HepG2 (cell line): ENCODE results near the gene HS6ST1. TPM values are rescaled to one million over a fixed set of nuclear protein-coding genes. Genes with fewer than 3 reads are reported as not detected.

Source experiments
- ATAC-seq: fragments of 200-7000 bp; cut with Tn5 transposase; 3 replicates; pipeline ENCODE4 v1.9.1; 2020; ENCODE audit warnings: mild to moderate bottlenecking, moderate library complexity
- BruUV-seq: library from RNA; stranded (reverse); fragments of 400-500 nt; replicated peaks from 2 replicates; lab custom pipeline; 2021; lab: Mats Ljungman, UMichigan
- CTCF ChIA-PET: fragments of 300-600 bp; formaldehyde crosslinking; extraction: SDS; loops from one replicate; lab custom pipeline; 2021; ENCODE audit warnings: low total read pairs, inconsistent platforms, low intra/inter-chr PET ratio; lab: Yijun Ruan, JAX
- POLR2A ChIA-PET: fragments of 350-600 bp; sonication (Branson Sonifier 250); formaldehyde crosslinking; loops from one replicate; lab custom pipeline; 2020; ENCODE audit warnings: antibody characterized with exemption, inconsistent platforms; lab: Yijun Ruan, JAX
- DNase-seq: peaks from one replicate; pipeline ENCODE4 v3.0.0-alpha.2; 2015; ENCODE audit warnings: low spot score
- FAIRE-seq: peaks from 3 replicates; lab custom pipeline; 2011; peaks lifted over from hg19 to GRCh38; lab: Jason Lieb, UNC
- H2AFZ ChIP-seq: one replicate; pipeline ENCODE4 v1.6.1; 2011; ENCODE audit warnings: low read length, inconsistent platforms
- H3K27ac ChIP-seq: fragments of 300-600 bp; 3 replicates; pipeline ENCODE4 v1.8.0; 2011; ENCODE audit warnings: mixed run types, mild to moderate bottlenecking, mixed read lengths, low read length, inconsistent platforms; ENCODE audit not compliant: insufficient read depth; ENCODE audit errors: extremely low read length
- H3K27me3 ChIP-seq, 2 experiments: fragments of 200-600 bp in 1 of 2; 2 replicates in 1 of 2; 3 replicates in 1 of 2; pipeline versions ENCODE4 v1.6.0 to v1.8.0; 2011; ENCODE audit warnings: low read length in 2 of 2, mild to moderate bottlenecking in 2 of 2, moderate library complexity in 2 of 2, inconsistent platforms in 1 of 2; ENCODE audit not compliant: insufficient read depth in 2 of 2, control insufficient read depth in 1 of 2
- H3K36me3 ChIP-seq, 2 experiments: fragments of 200-600 bp in 1 of 2; replicated peaks in 1 of 2; 2 replicates in 1 of 2; 3 replicates in 1 of 2; pipeline versions ENCODE4 v1.5.1 to v1.8.0; 2011; ENCODE audit warnings: low read length in 2 of 2, inconsistent platforms in 1 of 2; ENCODE audit not compliant: insufficient read depth in 2 of 2, control insufficient read depth in 1 of 2
- H3K4me1 ChIP-seq: 2 replicates; pipeline ENCODE4 v1.5.1; 2012; ENCODE audit warnings: low read length, inconsistent platforms; ENCODE audit not compliant: insufficient read depth
- H3K4me2 ChIP-seq: 2 replicates; pipeline ENCODE4 v1.6.0; 2011; ENCODE audit warnings: low read depth, low read length, inconsistent platforms
- H3K4me3 ChIP-seq, 3 experiments: fragments of 200-600 bp in 1 of 3; sonication (generic), shearing (Covaris generic) in 1 of 3; replicated peaks in 1 of 3; 2 replicates each; pipeline ENCODE4 v1.5.1; 2011 to 2016; ENCODE audit warnings: low read length in 3 of 3, inconsistent platforms in 2 of 3, low read depth in 2 of 3, mild to moderate bottlenecking in 2 of 3, control low read depth in 1 of 3, mixed read lengths in 1 of 3; ENCODE audit not compliant: insufficient read depth in 1 of 3
- H3K79me2 ChIP-seq: one replicate; pipeline ENCODE4 v1.6.1; 2011; ENCODE audit warnings: low read length, inconsistent platforms; ENCODE audit not compliant: insufficient read depth
- H3K9ac ChIP-seq: 2 replicates; pipeline ENCODE4 v1.6.0; 2011; ENCODE audit warnings: mild to moderate bottlenecking, low read depth, low read length, inconsistent platforms; ENCODE audit not compliant: insufficient read depth
- H3K9me3 ChIP-seq: 2 replicates; pipeline ENCODE4 v1.5.1; 2012; ENCODE audit warnings: mild to moderate bottlenecking, low read length
- H4K20me1 ChIP-seq: 2 replicates; pipeline ENCODE4 v1.6.0; 2011; ENCODE audit warnings: inconsistent platforms, mild to moderate bottlenecking, low read length, moderate library complexity; ENCODE audit not compliant: insufficient read depth
- CTCF ChIP-seq: sonication (generic); formaldehyde crosslinking; IDR thresholded peaks from 2 replicates; pipeline ENCODE4 v1.5.0; 2020; ENCODE audit warnings: mild to moderate bottlenecking, missing genetic modification reagents, moderate library complexity
- HDAC6 ChIP-seq: fragments of 200-600 bp; sonication (generic); IDR thresholded peaks from 2 replicates; pipeline ENCODE4 v1.7.0; 2017; ENCODE audit warnings: mild to moderate bottlenecking, antibody characterized with exemption, low read length, low read depth
- KAT8 ChIP-seq: IDR thresholded peaks from 2 replicates; pipeline ENCODE4 v1.6.1; 2016; ENCODE audit warnings: missing genetic modification reagents, missing compliant biosample characterization
- LRRFIP1 ChIP-seq: sonication (generic); formaldehyde crosslinking; conservative IDR thresholded peaks from 2 replicates; pipeline ENCODE4 v1.4.0; 2020; ENCODE audit warnings: missing genetic modification reagents
- MEIS1 ChIP-seq: sonication (generic); formaldehyde crosslinking; IDR thresholded peaks from 2 replicates; pipeline ENCODE4 v1.9.0; 2021; ENCODE audit warnings: mild to moderate bottlenecking, missing genetic modification reagents, moderate library complexity, borderline replicate concordance
- PCBP2 ChIP-seq: fragments of 200-400 bp; formaldehyde crosslinking; optimal IDR thresholded peaks from 2 replicates; pipeline ENCODE3; 2018; ENCODE audit warnings: low read length, low read depth; ENCODE audit not compliant: poor library complexity, severe bottlenecking
- RBM22 ChIP-seq: fragments of 200-400 bp; formaldehyde crosslinking; optimal IDR thresholded peaks from 2 replicates; pipeline ENCODE3; 2017; ENCODE audit warnings: mild to moderate bottlenecking, low read length, moderate library complexity
- REXO4 ChIP-seq: sonication (generic); formaldehyde crosslinking; IDR thresholded peaks from 2 replicates; pipeline ENCODE4 v1.8.0; 2022; ENCODE audit warnings: missing genetic modification reagents, mild to moderate bottlenecking, borderline replicate concordance
- TAF15 ChIP-seq: fragments of 200-400 bp; formaldehyde crosslinking; IDR thresholded peaks from one replicate; pipeline ENCODE4 v1.6.1; 2018; ENCODE audit warnings: mild to moderate bottlenecking, low read depth, low read length; ENCODE audit not compliant: poor library complexity, severe bottlenecking
- ZFY ChIP-seq: sonication (generic); formaldehyde crosslinking; IDR thresholded peaks from 2 replicates; pipeline ENCODE4 v1.4.0; 2020; ENCODE audit warnings: missing genetic modification reagents
- WGBS: methylation state at CpG from one replicate; pipeline ENCODE4 v1.1.6; 2017; ENCODE audit warnings: low lambda C conversion rate; 5-methylcytosine and 5-hydroxymethylcytosine counted together
- in situ Hi-C: cut with HindIII; loops from 2 replicates; pipeline ENCODE4 v1.10.0; 2017; ENCODE audit warnings: low pct_unique_long_range_greater_than_20kb; ENCODE audit not compliant: extremely low pct_ligation_motif_present
- intact Hi-C: fragments of 100-400 bp; cut with micrococcal nuclease; formaldehyde crosslinking; loops from one replicate; pipeline ENCODE4 v1.10.0; 2022; ENCODE audit not compliant: unreplicated experiment
- polyA plus RNA-seq, 8 experiments: library from polyadenylated mRNA; depleted of rRNA in 3 of 8; stranded (reverse) in 7 of 8; unstranded in 1 of 8; fragments of >200 nt; fragmentation: Illumina TruSeq in 4 of 8; extraction: Trizol in 4 of 8; gene quantifications; 2 replicates each; pipeline versions ENCODE4 v1.2.1 to v1.2.3, GENCODE V29; 2011 to 2016; ENCODE audit warnings: low read depth in 4 of 8, missing spikeins in 1 of 8, mixed read lengths in 1 of 8; ENCODE audit not compliant: insufficient read depth in 1 of 8
- total RNA-seq, 5 experiments: library from RNA; depleted of rRNA; stranded (reverse); fragments of >200 nt; fragmentation: Illumina TruSeq; extraction: Trizol; gene quantifications; 2 replicates each; pipeline ENCODE4 v1.2.3, GENCODE V29; 2016; ENCODE audit warnings: low read depth in 1 of 5

The HS6ST1 gene
- total and polyA plus RNA-seq, 2 of the 13 experiments (the other 11 are each of a cell fraction or from before 2014, with no cell fraction given) = 34.5 to 84.6 TPM

- DNase-seq (no peak), FAIRE-seq (no peak)
- ChIA-PET POLR2A (no interaction called here), CTCF (no interaction called here)
- no TSS peak for BruUV-seq
- peaks cover 43% of the 10 kb centered on the region; the same call in 1 of the 2 replicates for H4K20me1 ChIP-seq
- in situ Hi-C loops (no loop called here), intact Hi-C loops (no loop called here)
- no peak overlapping the region for H2AFZ ChIP-seq
- H3K27me3 ChIP-seq = no peaks in the 10 kb centered on the region
- H3K4me1 ChIP-seq = peaks cover 19% of the 10 kb centered on the region; the same call in 1 of the 2 replicates
- H3K9ac ChIP-seq = no peak overlapping the region
- peak overlapping the region; percentile 14 for H3K27ac ChIP-seq
- no peak overlapping the region for H3K4me3 ChIP-seq
- no peak overlapping the region for H3K4me2 ChIP-seq
- peaks cover 41% of the 10 kb centered on the region for H3K79me2 ChIP-seq
- H3K36me3 ChIP-seq = peaks cover 51 to 82% of the 10 kb centered on the region in 2 experiments
- TF ChIP-seq RBM22 (peak; percentile 89), PCBP2 (no peak), LRRFIP1 (CRISPR knock-in tag) (no peak)
- TF ChIP-seq, all 625 proteins: peak for 1
- 0 out of 2 replicates have a peak, but pooled peaks cover 3% of the 10 kb centered on the region for H3K9me3 ChIP-seq
- no peak; the same call in 2 of the 3 replicates for ATAC-seq
- 96% methylated on average over 11 of the region's 11 CpGs for WGBS
Measured at GRCh38 chr2:128279786-128280157, 38.9 kb downstream of the HS6ST1 start.

- no peak for DNase-seq
- ATAC-seq = no peak
- intact Hi-C loops = no loop called here
- BruUV-seq = no TSS peak
- no peak overlapping the region for H3K27ac ChIP-seq
- no peak overlapping the region for H3K4me2 ChIP-seq
- no peak overlapping the region for H3K4me3 ChIP-seq
- H4K20me1 ChIP-seq = peaks cover 42% of the 10 kb centered on the region; the same call in 1 of the 2 replicates
- H3K79me2 ChIP-seq = peaks cover 42% of the 10 kb centered on the region
- no peak overlapping the region for H2AFZ ChIP-seq
- in situ Hi-C loops = no loop called here
- FAIRE-seq = no peak
- H3K27me3 ChIP-seq = no peaks in the 10 kb centered on the region
- ChIA-PET CTCF (no interaction called here), POLR2A (no interaction called here)
- WGBS = 94% methylated on average over 7 of the region's 7 CpGs
- peaks cover 19% of the 10 kb centered on the region; the same call in 1 of the 2 replicates for H3K4me1 ChIP-seq
- H3K36me3 ChIP-seq = peaks cover 52 to 86% of the 10 kb centered on the region in 2 experiments
- H3K9ac ChIP-seq = no peak overlapping the region
- H3K9me3 ChIP-seq = 0 out of 2 replicates have a peak, but pooled peaks cover 3% of the 10 kb centered on the region
- TF ChIP-seq KAT8 (no peak), TAF15 (no peak), MEIS1 (no peak), ZFY (no peak), REXO4 (CRISPR knock-in tag) (no peak), HDAC6 (no peak), CTCF (CRISPR knock-in tag) (no peak)
- TF ChIP-seq, all 625 proteins: peak for 0
Measured at GRCh38 chr2:128279009-128279408, 39.7 kb downstream of the HS6ST1 start.
